ENCODE data around the gene MAGI1.

GRCh38 chr3:66012711-66013110 is 26.0 kb downstream of the MAGI1 start:
- TF ChIP-seq CTCF (IDR thresholded peaks at IDR 0.05; ENCODE audit: insufficient read depth, low read length, poor library complexity, severe bottlenecking) = no peak
- no peak for TF ChIP-seq EZH2phosphoT487 (conservative IDR thresholded peaks at IDR 0.05; ENCODE audit: low read length)
